RPMI7951 (cell line): Measurements from ENCODE around the gene COPE. TPM values are rescaled to one million over a fixed set of nuclear protein-coding genes. Genes with fewer than 3 reads are reported as not detected.

ENCODE experiments used
- DNase-seq: peaks from one replicate; pipeline ENCODE4 v3.0.0-alpha.2; 2012; ENCODE audit warnings: low read depth
- total RNA-seq: library from RNA; depleted of rRNA; stranded (reverse); fragments of >200 nt; shearing (Covaris generic); gene quantifications from 2 replicates; pipeline ENCODE4 v1.2.3, GENCODE V29; 2014

The COPE gene
- total RNA-seq, 1 experiment from 2014 or later, result 324 TPM

GRCh38 chr19:18868380-18869022, 50.7 kb downstream of the COPE start:
- DNase-seq, result no peak

- no peak for DNase-seq
Observed at GRCh38 chr19:18867751-18868150, 51.4 kb downstream of the COPE start.

GRCh38 chr19:18867199-18867598, 52.0 kb downstream of the COPE start:
- DNase-seq, result no peak

DNA sequence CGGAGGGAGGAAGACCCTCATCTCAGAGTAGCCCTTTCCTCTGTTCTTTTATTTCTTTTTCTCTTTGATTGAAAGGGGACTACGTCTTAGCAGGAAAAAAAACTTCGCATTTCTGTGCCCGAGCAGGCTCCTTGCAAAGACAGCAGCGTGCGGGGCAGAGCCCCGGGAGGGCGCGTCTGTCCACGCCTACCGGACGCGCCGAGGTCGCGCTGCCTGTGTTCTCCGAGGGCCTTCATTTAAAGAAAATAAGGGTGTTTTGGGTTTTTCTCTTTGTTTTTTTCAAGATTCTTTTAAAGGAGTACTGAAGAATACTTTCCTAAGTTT, 52.4 kb downstream of the COPE start:
- DNase-seq, result no peak

DNA sequence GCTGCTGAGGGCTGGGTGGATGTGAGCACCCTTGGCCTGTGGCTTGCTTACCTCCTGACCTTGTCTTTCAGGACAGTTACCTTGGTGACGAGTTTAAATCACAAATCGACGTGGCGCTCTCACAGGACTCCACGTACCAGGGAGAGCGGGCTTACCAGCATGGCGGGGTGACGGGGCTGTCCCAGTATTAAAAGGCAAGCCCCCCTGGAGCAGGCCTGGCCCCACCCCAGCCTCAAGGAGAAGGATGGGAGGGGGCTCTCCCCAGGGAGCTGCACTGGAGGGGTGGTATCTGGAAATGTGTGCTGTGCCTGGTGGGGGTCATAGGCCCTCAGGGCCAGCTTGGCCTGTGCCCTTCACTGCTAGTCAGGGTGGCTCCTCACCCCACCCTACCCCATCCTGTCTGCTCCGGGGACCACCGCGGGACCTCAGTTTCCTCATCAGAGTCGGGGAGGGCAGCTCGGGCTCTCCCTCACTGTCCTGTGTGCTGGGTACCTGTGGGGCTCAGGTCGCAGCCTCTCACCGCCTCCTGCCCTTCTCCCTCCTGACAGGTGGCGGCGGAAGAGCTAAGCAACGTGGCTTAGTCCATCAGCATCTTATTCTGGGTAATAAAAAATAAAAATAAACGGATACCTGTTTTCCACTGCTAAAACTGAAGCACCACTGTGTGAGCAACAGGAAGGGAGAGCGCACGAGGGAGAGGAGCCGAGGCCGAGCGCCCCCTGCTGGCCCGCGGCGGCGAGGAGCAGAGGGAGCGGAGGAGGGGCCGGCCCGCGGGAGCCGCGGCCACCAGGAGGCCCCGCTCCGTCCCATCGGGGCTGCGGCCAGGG, 53.0 kb downstream of the COPE start:
- DNase-seq, result no peak

- no peak for DNase-seq
Observed at GRCh38 chr19:18865106-18865972, 53.8 kb downstream of the COPE start.

- no peak for DNase-seq
Observed at GRCh38 chr19:18863843-18864362, 55.3 kb downstream of the COPE start.

- no peak for DNase-seq
Observed at GRCh38 chr19:18862976-18863842, 56.0 kb downstream of the COPE start.

- DNase-seq, result no peak
Observed at GRCh38 chr19:18861917-18862316, 57.3 kb downstream of the COPE start.

DNA sequence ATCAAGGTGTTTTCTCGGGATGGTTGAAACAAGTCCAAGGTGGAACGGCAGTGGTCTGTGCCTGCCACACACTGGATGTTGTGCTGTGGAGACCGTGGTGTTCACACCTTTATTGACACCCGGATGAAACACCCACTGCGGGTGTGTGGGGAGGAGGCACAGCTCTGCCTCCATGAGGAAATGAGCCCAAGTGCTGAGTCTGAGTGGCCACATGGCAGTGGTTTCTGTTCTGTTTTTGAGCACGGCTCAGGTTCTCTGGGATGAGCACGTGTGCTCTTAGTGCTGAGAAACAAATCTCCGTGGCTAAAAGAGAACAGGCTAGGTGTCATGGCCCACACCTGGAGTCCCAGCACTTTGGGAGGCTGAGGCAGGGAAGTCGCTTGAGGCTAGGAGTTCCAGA, 58.0 kb downstream of the COPE start:
- no peak for DNase-seq

GRCh38 chr19:18860725-18861124, 58.5 kb downstream of the COPE start:
- no peak for DNase-seq

DNA sequence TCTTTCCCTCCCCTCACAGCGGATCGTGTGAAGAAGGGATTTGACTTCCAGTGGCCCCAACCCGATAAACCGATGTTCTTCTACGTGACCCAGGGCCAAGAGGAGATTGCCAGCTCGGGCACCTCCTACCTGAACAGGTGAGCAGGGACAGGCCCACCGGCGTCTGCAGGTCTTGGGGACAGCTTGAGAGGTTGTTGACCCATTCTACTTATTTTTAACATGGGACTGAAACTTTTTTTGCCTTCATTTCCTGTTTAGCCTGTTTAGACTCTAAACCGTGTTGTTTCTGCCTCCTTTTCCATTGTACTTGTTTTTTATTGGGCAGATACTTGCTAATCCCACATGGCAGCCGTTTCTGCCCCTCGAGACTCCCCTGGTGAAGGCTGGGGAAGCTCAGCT, 58.9 kb downstream of the COPE start:
- DNase-seq, result no peak

GRCh38 chr19:18859676-18860301, 59.4 kb downstream of the COPE start:
- no peak for DNase-seq

DNA sequence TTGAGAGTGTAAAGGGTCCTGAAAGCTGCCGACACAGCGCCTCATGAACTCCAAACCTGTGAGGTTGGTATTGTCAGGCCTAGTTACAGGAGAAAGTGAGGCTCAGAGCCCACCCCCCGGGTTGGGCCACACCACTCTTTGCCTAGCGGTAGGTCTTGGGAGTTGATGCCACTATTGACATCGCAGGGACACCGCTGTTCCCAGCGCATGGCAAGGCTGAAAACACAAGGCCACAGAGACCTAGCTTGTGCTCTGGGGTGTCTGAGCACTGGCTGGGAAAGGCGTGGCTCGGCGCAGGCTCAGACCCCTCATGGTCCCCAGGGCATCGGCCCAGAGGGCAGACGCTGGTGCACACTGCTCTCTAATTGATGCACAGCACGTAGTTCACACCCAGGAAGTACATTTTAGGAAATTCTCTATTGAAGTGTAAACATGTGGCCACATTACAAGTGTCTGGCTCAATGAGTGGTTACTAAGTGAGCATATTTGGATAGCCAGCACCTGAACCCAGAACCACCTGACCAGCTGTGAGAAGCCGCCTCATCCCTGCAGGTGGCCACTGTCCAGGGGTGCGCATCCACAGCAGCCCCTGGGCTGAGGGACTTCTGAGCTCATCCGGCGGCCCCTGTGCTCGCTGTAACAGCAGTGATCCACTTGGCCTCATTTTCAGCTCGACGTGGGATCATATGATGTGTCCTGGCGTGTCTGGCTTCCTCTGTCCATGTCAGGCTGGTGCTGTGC, 60.1 kb downstream of the COPE start:
- DNase-seq, result no peak

DNA sequence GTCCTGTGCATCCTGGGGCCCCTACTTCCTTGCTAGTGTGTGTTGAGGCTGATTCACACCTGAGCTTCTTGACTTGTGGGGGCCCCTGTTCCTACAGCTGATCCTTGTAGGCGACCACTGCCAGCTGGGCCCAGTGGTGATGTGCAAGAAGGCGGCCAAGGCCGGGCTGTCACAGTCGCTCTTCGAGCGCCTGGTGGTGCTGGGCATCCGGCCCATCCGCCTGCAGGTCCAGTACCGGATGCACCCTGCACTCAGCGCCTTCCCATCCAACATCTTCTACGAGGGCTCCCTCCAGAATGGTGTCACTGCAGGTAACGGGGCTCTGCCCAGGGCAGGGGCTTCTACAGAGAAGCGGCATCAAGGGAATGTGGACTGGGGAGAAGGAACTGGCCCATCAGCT, 62.0 kb downstream of the COPE start:
- DNase-seq, result no peak

GRCh38 chr19:18856385-18857126, 62.6 kb downstream of the COPE start:
- DNase-seq, result no peak

- DNase-seq, result no peak
Observed at GRCh38 chr19:18855647-18856384, 63.4 kb downstream of the COPE start.

GRCh38 chr19:18854982-18855381, 64.2 kb downstream of the COPE start:
- no peak for DNase-seq
